Mononuclear cell (primary cell): ENCODE results near the gene ARAF. TPM values are rescaled to one million over a fixed set of nuclear protein-coding genes. Genes with fewer than 3 reads are reported as not detected.

Source experiments
- H3K27me3 ChIP-seq: 2 replicates; pipeline ENCODE4 v1.6.0; 2011; ENCODE audit warnings: low read length, control low read depth; ENCODE audit not compliant: insufficient read depth
- H3K4me1 ChIP-seq: 2 replicates; pipeline ENCODE4 v1.5.1; 2011; ENCODE audit warnings: mild to moderate bottlenecking, low read length, control low read depth; ENCODE audit not compliant: insufficient read depth
- H3K4me3 ChIP-seq: 2 replicates; pipeline ENCODE4 v1.5.1; 2011; ENCODE audit warnings: mild to moderate bottlenecking, low read length, moderate library complexity
- H3K9me3 ChIP-seq: 2 replicates; pipeline ENCODE4 v1.5.1; 2011; ENCODE audit warnings: low read depth, mild to moderate bottlenecking, control low read depth, low read length
- total RNA-seq: library from RNA; depleted of rRNA; stranded (reverse); fragments of >200 nt; gene quantifications from one replicate; pipeline ENCODE4 v1.2.3, GENCODE V29; 2012

Gene ARAF
- total RNA-seq, 1 donor = 48.4 TPM

GRCh38 chrX:47558436-47558835, 2.6 kb upstream of the ARAF start:
- Histone ChIP-seq H3K4me3 (no peak overlapping the region), H3K27me3 (no peaks in the 10 kb centered on the region), H3K4me1 (peaks cover 31% of the 10 kb centered on the region), H3K9me3 (no peaks in the 10 kb centered on the region)

GRCh38 chrX:47560179-47560933, 649 bp upstream of the ARAF start:
- peak overlapping the region; percentile 71 for H3K4me3 ChIP-seq

GRCh38 chrX:47561659-47562151, 700 bp downstream of the ARAF start:
- peaks cover 43% of the 10 kb centered on the region for H3K4me1 ChIP-seq
- peak overlapping the region; percentile 71 for H3K4me3 ChIP-seq
- no peaks in the 10 kb centered on the region for H3K9me3 ChIP-seq
- no peaks in the 10 kb centered on the region for H3K27me3 ChIP-seq

More at GRCh38 chrX:47560179-47560933, 649 bp upstream of the ARAF start:
- Histone ChIP-seq H3K9me3 (no peaks in the 10 kb centered on the region), H3K27me3 (no peaks in the 10 kb centered on the region), H3K4me1 (peaks cover 46% of the 10 kb centered on the region)

DNA sequence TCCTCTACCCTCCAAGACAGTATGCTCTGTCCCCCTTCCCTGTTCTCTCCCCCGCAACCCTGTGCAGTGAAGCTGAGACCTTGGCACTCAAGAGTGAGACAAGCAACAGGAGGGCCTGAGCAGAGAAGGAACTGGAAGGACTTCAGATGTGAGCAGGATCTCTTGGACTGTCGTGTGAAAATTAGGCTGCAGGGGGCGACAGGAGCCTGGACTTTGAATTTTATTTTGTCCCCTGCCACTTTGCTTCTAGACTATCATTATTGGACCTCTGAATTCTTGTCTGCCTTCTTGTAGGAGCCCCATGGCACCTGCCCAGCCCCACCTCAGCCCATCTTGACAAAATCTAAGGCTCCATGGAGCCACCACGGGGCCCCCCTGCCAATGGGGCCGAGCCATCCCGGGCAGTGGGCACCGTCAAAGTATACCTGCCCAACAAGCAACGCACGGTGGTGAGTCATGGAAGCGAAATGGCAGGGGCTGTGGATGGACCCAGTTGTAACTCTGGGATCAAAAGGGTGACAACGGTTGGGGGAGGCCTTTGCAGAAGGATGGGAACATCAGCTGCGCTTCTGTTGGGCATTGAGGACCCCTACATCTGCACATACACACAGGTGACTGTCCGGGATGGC, 1.7 kb downstream of the ARAF start:
- Histone ChIP-seq H3K4me3 (no peak overlapping the region), H3K9me3 (no peaks in the 10 kb centered on the region), H3K27me3 (no peaks in the 10 kb centered on the region), H3K4me1 (peaks cover 40% of the 10 kb centered on the region)

DNA sequence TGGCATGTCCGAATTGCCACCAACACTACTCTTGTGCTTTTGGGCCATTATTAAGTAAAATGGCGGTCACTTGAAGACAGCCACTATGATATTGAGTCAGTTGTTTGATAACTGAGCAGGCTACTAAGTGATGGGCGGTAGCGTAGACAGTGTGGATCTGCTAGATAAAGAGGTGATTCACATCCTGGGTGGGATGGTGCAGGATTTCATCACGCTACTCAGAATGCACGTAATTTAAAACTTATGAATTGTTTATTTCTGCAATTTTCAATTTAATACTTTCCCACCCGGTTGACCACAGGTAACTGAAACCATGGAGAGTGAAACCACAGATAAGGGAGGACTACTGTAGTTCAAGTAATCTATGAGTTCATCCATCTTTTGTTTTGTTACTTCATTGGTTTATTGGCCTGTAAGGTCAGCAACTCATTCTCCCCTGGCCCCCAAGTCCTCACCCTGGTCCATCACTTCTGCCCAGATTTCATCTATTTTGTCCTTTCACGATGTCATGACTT, 2.9 kb downstream of the ARAF start:
- peaks cover 40% of the 10 kb centered on the region for H3K4me1 ChIP-seq
- no peaks in the 10 kb centered on the region for H3K9me3 ChIP-seq
- H3K4me3 ChIP-seq = no peak overlapping the region
- H3K27me3 ChIP-seq = no peaks in the 10 kb centered on the region

DNA sequence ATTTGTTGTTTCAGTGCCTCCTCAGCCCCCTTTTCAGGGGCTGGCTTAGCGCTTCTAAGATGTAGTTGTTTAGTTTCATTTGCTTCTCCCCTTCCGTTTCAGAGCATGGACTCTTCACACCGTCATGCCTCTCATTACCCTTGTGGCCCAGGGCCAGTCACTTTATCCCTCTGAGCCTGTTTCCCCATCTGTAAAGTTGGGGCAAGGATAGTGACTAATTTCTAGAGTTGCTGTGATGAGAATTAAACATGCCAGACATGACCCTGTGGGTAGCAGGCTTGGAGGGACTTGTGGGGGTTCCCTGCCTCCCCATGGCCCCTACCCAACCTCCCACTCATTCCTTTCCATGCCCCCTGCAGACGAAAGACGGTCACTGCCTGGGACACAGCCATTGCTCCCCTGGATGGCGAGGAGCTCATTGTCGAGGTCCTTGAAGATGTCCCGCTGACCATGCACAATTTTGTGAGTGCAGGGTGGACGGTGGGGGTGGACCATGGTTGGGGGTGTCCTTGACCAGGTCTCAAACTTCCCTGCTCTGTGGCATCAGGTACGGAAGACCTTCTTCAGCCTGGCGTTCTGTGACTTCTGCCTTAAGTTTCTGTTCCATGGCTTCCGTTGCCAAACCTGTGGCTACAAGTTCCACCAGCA, 3.6 kb downstream of the ARAF start:
- Histone ChIP-seq H3K27me3 (no peaks in the 10 kb centered on the region), H3K4me1 (peaks cover 40% of the 10 kb centered on the region), H3K9me3 (no peaks in the 10 kb centered on the region)

GRCh38 chrX:47566841-47567240, 5.8 kb downstream of the ARAF start:
- peaks cover 30% of the 10 kb centered on the region for H3K4me1 ChIP-seq
- H3K9me3 ChIP-seq = no peaks in the 10 kb centered on the region
- no peaks in the 10 kb centered on the region for H3K27me3 ChIP-seq
- H3K4me3 ChIP-seq = no peak overlapping the region

More for the DNA sequence above, 3.6 kb downstream of the ARAF start:
- no peak overlapping the region for H3K4me3 ChIP-seq

GRCh38 chrX:47568656-47569295, 7.8 kb downstream of the ARAF start:
- Histone ChIP-seq H3K27me3 (no peaks in the 10 kb centered on the region), H3K9me3 (no peaks in the 10 kb centered on the region), H3K4me3 (no peak overlapping the region), H3K4me1 (peaks cover 11% of the 10 kb centered on the region)

DNA sequence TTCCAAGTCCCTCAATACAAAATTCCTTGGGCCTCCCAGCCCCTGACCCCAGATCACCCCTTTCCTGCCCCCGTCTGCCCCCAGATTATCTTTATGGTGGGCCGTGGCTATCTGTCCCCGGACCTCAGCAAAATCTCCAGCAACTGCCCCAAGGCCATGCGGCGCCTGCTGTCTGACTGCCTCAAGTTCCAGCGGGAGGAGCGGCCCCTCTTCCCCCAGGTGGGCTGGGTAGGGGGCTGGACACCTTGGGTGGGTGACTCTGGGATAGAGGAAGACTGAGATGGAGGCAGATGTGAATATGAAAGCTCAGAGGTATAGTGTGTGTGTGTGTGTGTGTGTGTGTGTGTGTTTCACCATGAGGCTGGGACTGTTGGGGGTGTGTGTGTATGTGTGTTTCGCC, 9.8 kb downstream of the ARAF start:
- no peak overlapping the region for H3K4me3 ChIP-seq
- H3K27me3 ChIP-seq = no peaks in the 10 kb centered on the region
- H3K9me3 ChIP-seq = no peaks in the 10 kb centered on the region
- no peaks in the 10 kb centered on the region for H3K4me1 ChIP-seq

DNA sequence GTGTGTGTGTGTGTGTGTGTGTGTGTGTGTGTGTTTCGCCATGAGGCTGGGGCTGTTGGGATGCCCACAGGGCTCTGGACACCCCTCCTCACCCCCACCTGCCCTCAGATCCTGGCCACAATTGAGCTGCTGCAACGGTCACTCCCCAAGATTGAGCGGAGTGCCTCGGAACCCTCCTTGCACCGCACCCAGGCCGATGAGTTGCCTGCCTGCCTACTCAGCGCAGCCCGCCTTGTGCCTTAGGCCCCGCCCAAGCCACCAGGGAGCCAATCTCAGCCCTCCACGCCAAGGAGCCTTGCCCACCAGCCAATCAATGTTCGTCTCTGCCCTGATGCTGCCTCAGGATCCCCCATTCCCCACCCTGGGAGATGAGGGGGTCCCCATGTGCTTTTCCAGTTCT, 10.2 kb downstream of the ARAF start:
- Histone ChIP-seq H3K9me3 (no peaks in the 10 kb centered on the region), H3K4me3 (no peak overlapping the region), H3K4me1 (no peaks in the 10 kb centered on the region), H3K27me3 (no peaks in the 10 kb centered on the region)

DNA sequence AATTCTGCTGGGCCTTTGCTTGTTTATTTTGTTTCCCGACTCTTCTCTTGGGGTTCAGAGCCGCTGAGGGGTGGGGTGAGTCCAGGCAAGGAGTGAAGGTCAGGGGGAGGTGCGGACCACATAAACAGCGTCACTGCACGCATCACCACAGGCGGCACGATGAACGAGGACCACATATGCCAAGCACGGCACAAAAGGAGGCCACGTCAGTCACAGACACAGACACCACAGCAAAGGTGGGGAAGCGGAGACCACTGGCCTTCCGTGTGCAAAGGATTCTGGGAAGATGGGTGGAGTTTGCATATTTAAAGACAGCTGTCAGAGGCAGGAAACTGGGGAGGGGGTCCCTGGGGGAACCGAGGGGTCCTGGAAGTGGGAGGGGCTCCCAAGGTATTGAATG, 10.9 kb downstream of the ARAF start:
- no peaks in the 10 kb centered on the region for H3K27me3 ChIP-seq
- no peak overlapping the region for H3K4me3 ChIP-seq
- H3K9me3 ChIP-seq = no peaks in the 10 kb centered on the region
- no peaks in the 10 kb centered on the region for H3K4me1 ChIP-seq

- no peaks in the 10 kb centered on the region for H3K27me3 ChIP-seq
- no peak overlapping the region for H3K4me3 ChIP-seq
- H3K4me1 ChIP-seq = no peaks in the 10 kb centered on the region
- no peaks in the 10 kb centered on the region for H3K9me3 ChIP-seq
Measured at GRCh38 chrX:47572773-47573340, 11.9 kb downstream of the ARAF start.

- H3K4me3 ChIP-seq = no peak overlapping the region
- no peaks in the 10 kb centered on the region for H3K4me1 ChIP-seq
- no peaks in the 10 kb centered on the region for H3K9me3 ChIP-seq
- H3K27me3 ChIP-seq = no peaks in the 10 kb centered on the region
Measured at GRCh38 chrX:47573341-47574075, 12.5 kb downstream of the ARAF start.

- Histone ChIP-seq H3K27me3 (no peaks in the 10 kb centered on the region), H3K4me1 (peaks cover 4% of the 10 kb centered on the region), H3K9me3 (no peaks in the 10 kb centered on the region), H3K4me3 (no peak overlapping the region)
Measured at GRCh38 chrX:47574076-47574546, 13.1 kb downstream of the ARAF start.
